Smooth muscle cell (in vitro differentiated cells): ENCODE data around the gene LIX1L. TPM values are rescaled to one million over a fixed set of nuclear protein-coding genes. Genes with fewer than 3 reads are reported as not detected.
A peak's percentile ranks its signal among the peaks of the same experiment; 100 is the strongest.

Experiments used
- DNase-seq: peaks from one replicate; lab custom pipeline; 2025; ENCODE audit not compliant: unreplicated experiment; lab: John Stamatoyannopoulos, UW
- H2AFZ ChIP-seq: fragments of 200-600 bp; sonication (generic); 2 replicates; pipeline ENCODE4 v1.6.0; 2016; ENCODE audit warnings: antibody characterized with exemption, low read depth, mild to moderate bottlenecking
- H3F3A ChIP-seq: fragments of 200-600 bp; sonication (generic); 2 replicates; pipeline ENCODE4 v1.6.0; 2017; ENCODE audit warnings: antibody characterized with exemption, low read depth
- H3K27ac ChIP-seq: fragments of 200-600 bp; sonication (generic); 2 replicates; pipeline ENCODE4 v1.5.1; 2016; ENCODE audit warnings: low read depth, mild to moderate bottlenecking
- H3K27me3 ChIP-seq: fragments of 200-600 bp; sonication (generic); 2 replicates; pipeline ENCODE4 v1.6.1; 2016; ENCODE audit warnings: low read depth, mild to moderate bottlenecking
- H3K36me3 ChIP-seq: fragments of 200-600 bp; sonication (generic); 2 replicates; pipeline ENCODE4 v1.5.1; 2016; ENCODE audit warnings: low read depth
- H3K4me1 ChIP-seq: fragments of 200-600 bp; sonication (generic); 2 replicates; pipeline ENCODE4 v1.5.1; 2016; ENCODE audit warnings: low read depth
- H3K4me2 ChIP-seq: fragments of 200-600 bp; sonication (generic); 2 replicates; pipeline ENCODE4 v1.6.0; 2016; ENCODE audit warnings: mild to moderate bottlenecking
- H3K4me3 ChIP-seq: fragments of 200-600 bp; sonication (generic); 2 replicates; pipeline ENCODE4 v1.5.1; 2016; ENCODE audit warnings: mild to moderate bottlenecking
- H3K79me2 ChIP-seq: fragments of 200-600 bp; sonication (generic); 2 replicates; pipeline ENCODE4 v1.6.0; 2016; ENCODE audit warnings: low read depth, mild to moderate bottlenecking
- H3K9ac ChIP-seq: fragments of 200-600 bp; sonication (generic); 2 replicates; pipeline ENCODE4 v1.6.0; 2016; ENCODE audit warnings: low read depth
- H3K9me3 ChIP-seq: fragments of 200-600 bp; sonication (generic); replicated peaks from 2 replicates; pipeline ENCODE4 v1.5.1; 2016; ENCODE audit warnings: low read depth
- H4K20me1 ChIP-seq: fragments of 200-600 bp; sonication (generic); 2 replicates; pipeline ENCODE4 v1.6.0; 2016; ENCODE audit warnings: low read depth
- whole genome bisulfite sequencing: methylation state at CpG from one replicate; pipeline ENCODE4 v1.1.7; 2016; ENCODE audit warnings: low lambda C conversion rate; 5-methylcytosine and 5-hydroxymethylcytosine counted together
- polyA plus RNA-seq: library from polyadenylated mRNA; unstranded; fragments of >200 nt; fragmentation: Nextera tagmentation; extraction: Ambion mirVana; gene quantifications from 2 replicates; pipeline ENCODE4 v1.2.1, GENCODE V29; 2016
- total RNA-seq: library from RNA; depleted of rRNA; stranded (reverse); fragments of >200 nt; gene quantifications from 2 replicates; pipeline ENCODE4 v1.2.3, GENCODE V29; 2014
- TF ChIP-seq, protein P1 (sequence below): fragments of 200-600 bp; sonication (generic); IDR thresholded peaks from 2 replicates; pipeline ENCODE4 v1.5.1; 2017; ENCODE audit warnings: borderline replicate concordance, mild to moderate bottlenecking, antibody characterized with exemption; ENCODE audit not compliant: insufficient read depth, poor library complexity, severe bottlenecking

LIX1L gene
- total and polyA plus RNA-seq, 2 experiments from 2014 or later = 31.1 to 32.7 TPM

DNA sequence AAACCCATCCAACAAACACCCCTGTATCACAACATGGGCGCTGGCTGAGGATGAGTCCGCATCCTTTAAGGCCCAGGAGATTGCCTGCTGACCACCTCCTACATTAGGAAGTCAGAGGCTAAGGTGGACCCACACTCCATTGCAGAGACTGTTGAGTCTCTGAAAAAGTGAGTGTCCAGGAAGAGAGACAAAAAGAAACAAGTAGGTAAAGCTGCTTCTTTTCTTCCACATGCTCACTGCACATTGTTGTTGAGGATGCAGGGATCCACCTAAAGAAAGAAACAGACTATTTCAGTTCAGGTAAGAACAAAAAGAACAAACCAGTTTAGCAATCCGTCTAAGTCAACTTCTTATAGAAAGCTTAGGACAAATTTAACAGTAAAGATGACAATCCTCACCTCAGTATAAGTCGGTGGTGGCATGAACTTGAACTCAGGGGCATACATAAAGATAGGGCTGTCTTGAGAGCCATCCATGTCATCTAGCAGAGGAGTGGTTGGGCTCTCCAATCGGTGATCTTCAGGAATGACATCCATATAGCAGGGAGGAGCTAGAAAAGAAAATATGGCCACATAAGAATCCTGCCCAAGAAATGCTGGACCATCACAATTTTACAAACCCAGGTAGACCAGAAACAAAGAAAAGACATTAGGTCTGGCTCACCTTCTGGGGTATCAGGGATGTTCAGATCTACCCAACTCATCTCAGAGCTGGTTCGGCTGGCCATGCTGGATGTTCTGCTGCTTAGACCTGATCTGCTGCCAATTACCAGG, 36.0 kb upstream of the LIX1L start:
- DNase-seq = no peak
- Histone ChIP-seq H2AFZ (no peak overlapping the region), H3K9ac (peak overlapping the region; percentile 31), H3K36me3 (no peaks in the 10 kb centered on the region), H3K27me3 (no peaks in the 10 kb centered on the region), H4K20me1 (peaks cover 55% of the 10 kb centered on the region), H3F3A (peaks cover 35% of the 10 kb centered on the region), H3K27ac (peak overlapping the region; percentile 44), H3K9me3 (no peaks in the 10 kb centered on the region), H3K4me3 (peak overlapping the region; percentile 82), H3K4me2 (peak overlapping the region; percentile 93), H3K4me1 (peaks cover 30% of the 10 kb centered on the region), H3K79me2 (peaks cover 41% of the 10 kb centered on the region)
- 83% methylated on average over 6 of the region's 6 CpGs for WGBS
- TF ChIP-seq, protein P1, sequence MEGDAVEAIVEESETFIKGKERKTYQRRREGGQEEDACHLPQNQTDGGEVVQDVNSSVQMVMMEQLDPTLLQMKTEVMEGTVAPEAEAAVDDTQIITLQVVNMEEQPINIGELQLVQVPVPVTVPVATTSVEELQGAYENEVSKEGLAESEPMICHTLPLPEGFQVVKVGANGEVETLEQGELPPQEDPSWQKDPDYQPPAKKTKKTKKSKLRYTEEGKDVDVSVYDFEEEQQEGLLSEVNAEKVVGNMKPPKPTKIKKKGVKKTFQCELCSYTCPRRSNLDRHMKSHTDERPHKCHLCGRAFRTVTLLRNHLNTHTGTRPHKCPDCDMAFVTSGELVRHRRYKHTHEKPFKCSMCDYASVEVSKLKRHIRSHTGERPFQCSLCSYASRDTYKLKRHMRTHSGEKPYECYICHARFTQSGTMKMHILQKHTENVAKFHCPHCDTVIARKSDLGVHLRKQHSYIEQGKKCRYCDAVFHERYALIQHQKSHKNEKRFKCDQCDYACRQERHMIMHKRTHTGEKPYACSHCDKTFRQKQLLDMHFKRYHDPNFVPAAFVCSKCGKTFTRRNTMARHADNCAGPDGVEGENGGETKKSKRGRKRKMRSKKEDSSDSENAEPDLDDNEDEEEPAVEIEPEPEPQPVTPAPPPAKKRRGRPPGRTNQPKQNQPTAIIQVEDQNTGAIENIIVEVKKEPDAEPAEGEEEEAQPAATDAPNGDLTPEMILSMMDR = no peak

DNA sequence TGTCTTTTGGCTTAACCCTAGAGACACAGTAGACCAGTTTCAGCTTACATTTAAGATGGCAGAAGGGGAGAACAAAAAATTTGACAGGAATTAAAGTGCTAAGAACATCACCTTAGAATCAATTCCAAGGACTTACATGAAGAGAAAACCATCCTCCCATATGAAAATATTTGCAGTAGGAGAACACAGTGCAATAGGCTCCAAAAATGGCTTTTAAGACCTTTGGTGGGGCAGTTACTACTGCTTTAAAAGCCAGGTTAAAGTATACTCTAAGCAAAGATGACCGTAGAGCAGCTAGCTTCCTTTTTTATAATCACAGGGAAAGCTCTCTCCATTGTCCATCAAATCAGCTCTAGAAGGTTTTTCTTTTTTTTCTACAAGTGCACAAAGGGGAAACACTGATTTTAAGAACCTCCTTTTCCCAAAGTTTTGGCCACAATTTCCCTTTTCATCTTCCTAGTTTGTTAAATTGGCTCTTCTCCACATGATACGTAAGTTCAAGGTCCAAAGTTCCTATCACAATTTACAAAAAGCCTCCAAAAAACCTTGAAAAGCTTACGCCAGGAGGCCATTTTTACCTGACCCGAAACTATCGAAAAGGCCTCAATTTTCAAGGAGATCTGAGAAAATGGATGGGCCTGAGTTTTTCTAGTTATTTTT, 35.3 kb upstream of the LIX1L start:
- peaks cover 35% of the 10 kb centered on the region for H3F3A ChIP-seq
- H3K27ac ChIP-seq = peak overlapping the region; percentile 44
- H3K36me3 ChIP-seq = no peaks in the 10 kb centered on the region
- peaks cover 55% of the 10 kb centered on the region for H4K20me1 ChIP-seq
- H3K4me1 ChIP-seq = peaks cover 30% of the 10 kb centered on the region
- TF ChIP-seq, protein P1 = no peak
- H3K4me2 ChIP-seq = peak overlapping the region; percentile 93
- H3K9me3 ChIP-seq = no peaks in the 10 kb centered on the region
- no peak overlapping the region for H3K9ac ChIP-seq
- DNase-seq = no peak
- H3K27me3 ChIP-seq = no peaks in the 10 kb centered on the region
- H3K4me3 ChIP-seq = peak overlapping the region; percentile 82
- no peak overlapping the region for H2AFZ ChIP-seq
- WGBS = 84% methylated on average over 5 of the region's 5 CpGs
- H3K79me2 ChIP-seq = peaks cover 41% of the 10 kb centered on the region

DNA sequence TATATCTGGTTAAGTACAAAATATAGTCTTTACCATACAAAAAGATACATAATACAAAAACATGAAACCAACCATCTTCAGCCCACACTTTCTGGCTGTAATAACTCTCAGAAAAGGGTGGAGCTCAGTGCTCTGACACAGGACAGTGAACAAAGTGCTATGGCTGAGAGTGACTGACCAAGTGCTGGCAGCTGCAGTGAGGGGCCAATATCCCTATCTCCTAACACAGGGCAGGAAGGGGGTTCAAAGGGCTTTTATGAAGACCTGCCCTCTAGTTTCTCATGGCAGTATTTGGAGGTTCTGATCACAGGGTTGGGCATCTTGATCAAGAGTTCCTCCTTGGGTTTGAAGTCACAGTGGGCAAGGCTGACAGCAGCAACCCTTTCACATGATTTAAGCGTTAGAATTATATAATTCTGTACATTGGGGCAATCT, 34.7 kb upstream of the LIX1L start:
- DNase-seq = no peak
- WGBS = 96% methylated on average over 1 of the region's 1 CpG
- Histone ChIP-seq H3K9ac (no peak overlapping the region), H4K20me1 (peaks cover 55% of the 10 kb centered on the region), H3K79me2 (peaks cover 41% of the 10 kb centered on the region), H3K9me3 (no peaks in the 10 kb centered on the region), H3K4me2 (peak overlapping the region; percentile 93), H3K4me1 (peaks cover 26% of the 10 kb centered on the region), H3K27me3 (no peaks in the 10 kb centered on the region), H2AFZ (no peak overlapping the region), H3K27ac (peak overlapping the region; percentile 44), H3F3A (peaks cover 32% of the 10 kb centered on the region), H3K36me3 (no peaks in the 10 kb centered on the region), H3K4me3 (peak overlapping the region; percentile 82)
- TF ChIP-seq, protein P1 = no peak
